Calu3 (cell line): ENCODE data around the gene BRD2. TPM values are rescaled to one million over a fixed set of nuclear protein-coding genes. Genes with fewer than 3 reads are reported as not detected.

Experiments used
- BruUV-seq: library from RNA; stranded (reverse); fragments of 400-500 nt; replicated peaks from 2 replicates; lab custom pipeline; 2021; lab: Mats Ljungman, UMichigan
- CTCF ChIA-PET: fragments of 300-600 bp; sonication (Branson Sonifier 250); formaldehyde crosslinking; loops from one replicate; lab custom pipeline; 2022; ENCODE audit warnings: antibody characterized with exemption; lab: Charles Lee
- DNase-seq: peaks from one replicate; pipeline ENCODE4 v3.0.0; 2022
- H3K27ac Mint-ChIP-seq: one replicate; pipeline ENCODE4 v1.8.0; 2022; ENCODE audit warnings: mixed read lengths; ENCODE audit not compliant: unreplicated experiment
- H3K27me3 Mint-ChIP-seq: one replicate; pipeline ENCODE4 v1.8.0; 2022; ENCODE audit warnings: mixed read lengths; ENCODE audit not compliant: unreplicated experiment
- H3K36me3 Mint-ChIP-seq: one replicate; pipeline ENCODE4 v1.8.0; 2022; ENCODE audit warnings: mild to moderate bottlenecking, moderate library complexity, mixed read lengths; ENCODE audit not compliant: insufficient read depth, unreplicated experiment
- H3K4me1 Mint-ChIP-seq: one replicate; pipeline ENCODE4 v1.8.0; 2022; ENCODE audit warnings: mild to moderate bottlenecking, low read depth, mixed read lengths; ENCODE audit not compliant: unreplicated experiment
- H3K4me3 Mint-ChIP-seq: one replicate; pipeline ENCODE4 v1.8.0; 2022; ENCODE audit warnings: mild to moderate bottlenecking, low read depth, moderate library complexity, mixed read lengths; ENCODE audit not compliant: unreplicated experiment
- H3K9me3 Mint-ChIP-seq: one replicate; pipeline ENCODE4 v1.8.0; 2022; ENCODE audit warnings: low read depth, mixed read lengths; ENCODE audit not compliant: unreplicated experiment
- CTCF ChIP-seq: fragments of 200-600 bp; IDR thresholded peaks from one replicate; pipeline ENCODE4 v1.8.0; 2022; ENCODE audit warnings: antibody characterized with exemption; ENCODE audit not compliant: unreplicated experiment
- intact Hi-C: fragments of 100-400 bp; cut with micrococcal nuclease; formaldehyde crosslinking; loops from one replicate; pipeline ENCODE4 v1.10.0; 2022; ENCODE audit not compliant: unreplicated experiment
- total RNA-seq: library from RNA; stranded (reverse); gene quantifications from 2 replicates; pipeline ENCODE4 v1.2.3, GENCODE V29; 2022

The BRD2 gene
- total RNA-seq, 1 experiment from 2014 or later: 356 TPM

GRCh38 chr6:32969685-32970412 lies 1.5 kb downstream of the BRD2 start:
- intact Hi-C loops: no loop called here
- TF ChIP-seq CTCF: peak; percentile 48
- no peaks in the 10 kb centered on the region for H3K27me3 Mint-ChIP-seq
- peaks cover 33% of the 10 kb centered on the region for H3K4me1 Mint-ChIP-seq
- peaks cover 82% of the 10 kb centered on the region for H3K36me3 Mint-ChIP-seq
- H3K27ac Mint-ChIP-seq: peak overlapping the region; percentile 85
- no peaks in the 10 kb centered on the region for H3K9me3 Mint-ChIP-seq
- H3K4me3 Mint-ChIP-seq: peak overlapping the region; percentile 77
- BruUV-seq: no TSS peak
- DNase-seq: peak; percentile 93
- CTCF ChIA-PET: interaction anchor here (0.5 to 11.8 kb wide), 8 partner anchors 15 to 784 kb away, joined by 3 to 143 read pairs (median 8); partner anchors contain the start of genes HLA-DMA, PSMB9, TAP1 and TAP2

- no peak for TF ChIP-seq CTCF
- no peaks in the 10 kb centered on the region for H3K27me3 Mint-ChIP-seq
- BruUV-seq: no TSS peak
- no peaks in the 10 kb centered on the region for H3K9me3 Mint-ChIP-seq
- peaks cover 33% of the 10 kb centered on the region for H3K4me1 Mint-ChIP-seq
- DNase-seq: peak; percentile 93
- H3K4me3 Mint-ChIP-seq: peak overlapping the region; percentile 77
- intact Hi-C loops: no loop called here
- H3K27ac Mint-ChIP-seq: peak overlapping the region; percentile 85
- peaks cover 90% of the 10 kb centered on the region for H3K36me3 Mint-ChIP-seq
- CTCF ChIA-PET: interaction anchor here (0.7 to 11.8 kb wide), 7 partner anchors 14 to 132 kb away, joined by 3 to 143 read pairs (median 14); partner anchors contain the start of genes HLA-DMA, PSMB9, TAP1 and TAP2
Measured at GRCh38 chr6:32970413-32971241, 2.2 kb downstream of the BRD2 start.

- Mint-ChIP-seq H3K36me3 (peaks cover 96% of the 10 kb centered on the region), H3K27ac (peak overlapping the region; percentile 85), H3K27me3 (no peaks in the 10 kb centered on the region), H3K9me3 (no peaks in the 10 kb centered on the region), H3K4me1 (peaks cover 33% of the 10 kb centered on the region), H3K4me3 (peak overlapping the region; percentile 77)
- intact Hi-C loops: no loop called here
- CTCF ChIA-PET: interaction anchor here (0.6 to 11.8 kb wide), 13 partner anchors 13 to 776 kb away, joined by 3 to 143 read pairs (median 7); partner anchors contain the start of genes HLA-DMA, HLA-DMB, HSD17B8 and PSMB9
- BruUV-seq: TSS peak; percentile 26
- no peak for TF ChIP-seq CTCF
- DNase-seq: no peak
Measured at GRCh38 chr6:32971242-32971580, 2.8 kb downstream of the BRD2 start.

- TF ChIP-seq CTCF: no peak
- peaks cover 100% of the 10 kb centered on the region for H3K36me3 Mint-ChIP-seq
- intact Hi-C loops: no loop called here
- DNase-seq: peak; percentile 100
- H3K4me3 Mint-ChIP-seq: peak overlapping the region; percentile 77
- CTCF ChIA-PET: interaction anchor here (0.6 to 11.8 kb wide), 15 partner anchors 13 to 776 kb away, joined by 3 to 143 read pairs (median 6); partner anchors contain the start of genes HLA-DMA, HLA-DMB, HSD17B8 and PSMB9
- H3K27me3 Mint-ChIP-seq: no peaks in the 10 kb centered on the region
- BruUV-seq: no TSS peak
- peak overlapping the region; percentile 85 for H3K27ac Mint-ChIP-seq
- peaks cover 33% of the 10 kb centered on the region for H3K4me1 Mint-ChIP-seq
- H3K9me3 Mint-ChIP-seq: no peaks in the 10 kb centered on the region
Measured at GRCh38 chr6:32971581-32972352, 3.4 kb downstream of the BRD2 start.
